GM11168 (cell line): ENCODE results near the gene SEC14L1.

Experiments used
- in situ Hi-C: fragments of 300-500 bp; cut with MboI; formaldehyde crosslinking; loops from one replicate; pipeline ENCODE4 v1.12.0; 2022; ENCODE audit warnings: low sequenced_read_pairs; ENCODE audit not compliant: unreplicated experiment

Gene SEC14L1

DNA sequence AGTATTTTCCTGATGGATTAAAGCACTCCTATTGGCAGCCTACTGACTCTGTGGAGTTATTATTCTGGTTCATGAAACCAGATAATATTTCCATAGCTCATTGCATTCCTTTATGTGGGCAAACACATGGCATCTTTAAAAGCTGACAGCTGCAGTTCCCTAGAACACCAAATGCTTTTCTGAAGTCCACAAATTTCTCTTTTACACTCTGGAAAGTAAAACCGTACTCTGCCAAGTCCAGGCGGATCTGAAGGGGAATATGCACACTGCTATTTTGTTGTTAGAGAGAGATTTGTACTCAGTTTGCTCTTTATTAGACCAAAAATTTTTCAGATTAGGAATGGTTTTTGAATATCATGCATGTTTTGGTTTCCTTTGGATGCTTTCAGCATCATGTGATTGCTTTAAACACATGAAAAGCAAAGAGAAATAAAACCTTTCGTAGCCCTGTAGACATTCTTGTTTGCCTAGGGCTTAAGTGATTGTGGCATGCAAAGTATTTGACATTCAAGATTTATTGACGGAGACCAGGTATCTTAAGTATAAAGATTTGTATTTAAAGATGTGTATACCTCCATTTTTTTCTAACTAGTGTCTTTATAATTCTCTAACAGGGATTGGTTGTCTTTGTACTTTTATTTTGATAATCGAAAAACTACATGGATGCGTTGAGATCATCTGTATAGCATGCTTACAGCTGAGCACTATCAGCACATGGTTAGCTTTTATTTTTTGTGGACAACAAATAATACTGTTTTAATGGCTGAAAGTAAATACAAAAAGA lies 19.5 kb downstream of the SEC14L1 start:
- in situ Hi-C loops = no loop called here

DNA sequence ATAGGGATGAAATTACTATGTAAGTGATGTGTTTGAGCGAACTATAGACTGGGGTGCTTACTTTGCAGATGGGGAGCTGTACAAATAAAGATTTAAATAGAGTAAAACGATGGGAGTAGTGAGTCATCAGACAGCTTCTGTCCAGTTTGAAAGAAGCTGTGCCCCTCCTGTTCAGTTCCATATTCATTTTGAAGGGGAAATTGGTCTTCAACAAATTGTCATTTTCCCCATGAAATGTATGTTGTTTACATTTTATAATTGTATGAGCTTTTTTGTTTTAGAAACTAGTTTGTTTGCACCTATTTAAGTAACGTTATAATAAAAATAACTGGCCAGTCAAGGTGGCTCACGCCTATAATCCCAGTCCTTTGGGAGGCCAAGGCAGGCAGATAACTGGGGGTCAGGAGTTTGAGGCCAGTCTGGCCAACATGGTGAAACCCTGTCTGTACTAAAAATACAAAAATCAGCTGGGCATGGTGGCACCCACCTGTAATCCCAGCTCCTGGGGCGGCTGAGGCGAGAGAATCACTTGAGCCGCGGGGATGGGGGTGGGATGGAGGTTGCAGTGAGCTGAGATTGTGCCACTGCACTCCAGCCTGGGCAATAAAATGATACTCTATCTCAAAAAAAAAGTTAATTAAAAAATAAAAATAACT lies 20.2 kb downstream of the SEC14L1 start:
- in situ Hi-C loops = no loop called here

DNA sequence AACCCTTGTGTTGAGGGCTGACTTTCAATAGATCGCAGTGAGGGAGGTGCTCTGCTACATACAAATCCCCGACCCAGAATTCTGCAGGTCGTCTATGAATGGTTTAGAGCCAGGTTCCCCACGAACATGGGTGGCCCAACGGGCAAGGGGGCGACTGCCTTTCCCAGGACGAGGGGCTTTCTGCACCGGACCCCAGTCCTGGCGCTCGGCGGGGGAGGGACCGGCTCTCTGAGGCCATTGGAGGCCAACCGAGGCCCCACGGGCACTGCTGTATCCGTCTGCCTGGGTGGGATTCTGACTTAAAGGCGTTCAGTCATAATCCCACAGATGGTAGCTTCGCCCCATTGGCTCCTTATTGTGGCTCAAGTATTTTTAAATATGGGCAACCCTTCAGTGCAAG lies 21.2 kb downstream of the SEC14L1 start:
- in situ Hi-C loops = no loop called here

DNA sequence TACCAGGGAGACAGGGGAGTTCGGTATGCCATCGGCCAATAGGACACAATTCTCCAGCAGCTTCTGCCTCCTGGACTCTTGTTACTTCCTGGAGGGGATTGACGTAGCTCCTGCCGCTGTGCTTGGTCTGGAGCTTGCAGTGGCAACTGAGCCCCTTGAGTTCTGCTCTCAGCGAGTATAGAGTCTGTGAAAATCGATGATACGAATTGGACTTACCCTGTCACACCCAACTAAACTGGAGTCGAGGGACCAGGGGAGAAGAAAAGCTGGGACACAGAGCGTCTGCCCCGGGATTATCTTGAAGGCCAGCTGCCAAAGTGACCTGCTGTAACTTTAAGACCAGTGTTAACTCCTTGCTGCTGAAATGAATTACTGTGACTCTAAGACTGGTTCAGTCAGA lies 22.2 kb downstream of the SEC14L1 start:
- in situ Hi-C loops = no loop called here

DNA sequence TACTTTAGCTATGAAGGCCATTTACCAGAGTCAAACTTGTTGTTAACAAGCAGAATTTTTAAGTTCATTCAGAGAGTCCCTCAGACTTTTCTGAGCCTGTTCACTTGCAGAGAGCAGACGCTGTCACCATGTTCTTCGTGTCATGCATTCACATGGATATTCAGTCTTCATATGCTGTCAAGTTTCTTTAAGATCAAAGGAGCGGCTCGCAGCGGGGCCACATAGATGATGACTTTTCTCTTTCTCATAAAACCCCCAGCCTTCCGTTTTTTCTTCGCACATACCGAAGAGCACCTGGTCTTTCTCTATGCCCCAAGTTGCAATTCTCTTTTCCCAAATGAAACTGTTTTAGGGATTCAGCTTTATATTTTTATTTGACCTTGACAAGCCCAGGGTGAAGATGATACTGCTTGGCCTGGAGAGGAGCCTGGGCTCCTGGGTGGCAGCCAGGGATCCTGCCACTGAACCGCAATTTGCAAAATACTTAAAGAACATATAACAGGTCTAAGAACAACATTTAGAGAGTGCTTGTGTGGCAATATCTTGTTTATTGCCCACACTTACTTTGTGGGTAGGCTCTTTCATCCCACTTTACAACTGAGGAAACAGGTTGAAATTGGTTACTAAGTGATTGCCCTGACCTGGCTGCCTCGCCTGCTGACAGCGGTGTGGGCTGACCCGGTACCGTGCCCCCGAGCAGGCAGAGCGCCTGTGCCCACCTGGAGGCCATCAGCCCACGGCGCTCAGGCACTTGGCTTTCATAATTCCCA lies 22.9 kb downstream of the SEC14L1 start:
- in situ Hi-C loops = no loop called here

DNA sequence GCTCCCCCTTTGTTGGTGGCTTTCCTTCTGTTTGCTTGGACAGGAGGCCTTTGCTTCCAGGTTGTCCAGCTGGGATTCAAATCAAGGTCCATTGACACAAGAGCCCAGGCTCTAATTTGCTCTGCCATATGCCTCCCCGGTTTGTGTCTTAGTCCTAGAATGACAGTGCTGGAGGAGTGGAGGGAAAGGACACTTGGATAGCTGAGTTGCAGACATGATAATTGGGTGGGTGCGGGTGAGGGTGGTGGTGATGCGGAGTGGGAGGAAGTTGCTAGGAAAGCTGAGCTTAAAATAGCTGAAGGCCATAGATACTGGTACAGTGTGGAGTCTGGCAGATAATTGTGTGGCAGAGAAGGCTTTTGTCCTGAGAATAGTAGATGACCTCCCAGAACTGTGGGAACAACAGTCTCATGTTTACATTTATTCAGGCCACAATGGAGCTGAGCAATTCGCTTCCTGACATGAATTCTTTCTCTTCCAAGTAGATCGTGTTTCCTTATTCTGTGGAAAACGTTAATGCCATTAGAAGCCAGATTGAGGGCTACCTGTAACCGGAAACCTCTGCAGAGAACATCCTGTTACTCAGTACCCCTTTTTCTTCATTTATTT lies 23.8 kb downstream of the SEC14L1 start:
- in situ Hi-C loops = no loop called here

DNA sequence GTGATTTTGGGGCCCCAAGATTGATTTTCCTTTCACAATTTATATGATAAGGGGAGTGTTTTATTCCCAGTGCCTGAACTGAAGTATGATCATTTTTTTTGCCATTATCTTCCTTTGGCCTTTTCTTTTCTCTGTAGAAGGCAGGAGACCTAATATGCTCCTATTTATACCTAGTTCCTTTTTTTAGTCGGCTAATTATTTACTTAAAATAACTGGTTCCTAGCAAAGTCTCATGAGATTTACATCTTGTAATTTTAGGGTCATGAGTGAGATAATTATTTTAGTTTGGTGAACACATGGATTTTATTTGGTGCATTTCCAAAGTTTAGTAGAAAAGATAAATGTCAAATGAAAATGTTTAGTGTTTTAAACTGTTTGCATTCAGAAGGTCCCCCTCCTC lies 24.8 kb downstream of the SEC14L1 start:
- in situ Hi-C loops = no loop called here

DNA sequence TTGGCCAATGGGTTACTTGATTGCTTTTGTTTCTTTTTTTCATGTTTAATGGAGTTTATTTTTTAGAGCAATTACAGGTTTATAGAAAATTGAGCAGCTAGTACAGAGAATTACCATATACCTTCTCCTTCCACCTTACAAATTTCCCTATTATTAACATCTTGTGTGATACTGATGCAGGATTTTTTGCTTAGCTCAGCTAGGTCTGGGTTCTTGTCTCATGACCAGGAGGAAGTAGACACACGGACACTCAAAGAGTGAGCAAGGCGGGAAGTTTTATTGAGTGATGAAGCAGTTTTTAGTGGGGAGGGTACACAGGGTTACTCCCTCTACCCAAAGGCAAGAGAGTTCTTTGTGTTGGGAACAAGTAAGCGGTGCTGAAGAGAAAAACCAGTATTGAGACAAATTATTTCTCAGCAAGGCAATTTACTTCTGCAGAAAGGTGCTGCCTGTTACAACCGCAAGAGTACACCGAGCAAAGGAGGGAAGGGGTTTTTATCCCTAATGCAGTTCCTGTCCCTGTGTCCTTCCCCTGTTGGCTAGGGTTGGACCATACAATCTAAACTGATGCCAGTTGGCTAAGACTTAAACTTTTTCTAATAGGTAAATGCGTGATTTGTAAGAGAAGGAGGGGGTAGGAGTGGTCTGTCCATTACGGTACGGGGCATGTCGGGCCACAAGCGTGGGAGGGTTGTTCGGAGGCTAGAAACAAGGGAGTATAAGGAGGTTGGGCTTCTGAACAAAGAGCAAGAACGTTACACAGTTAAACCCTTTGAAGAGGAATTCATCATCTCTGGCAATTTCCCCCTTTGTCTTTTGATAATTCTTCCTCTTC lies 26.9 kb downstream of the SEC14L1 start:
- in situ Hi-C loops = no loop called here

DNA sequence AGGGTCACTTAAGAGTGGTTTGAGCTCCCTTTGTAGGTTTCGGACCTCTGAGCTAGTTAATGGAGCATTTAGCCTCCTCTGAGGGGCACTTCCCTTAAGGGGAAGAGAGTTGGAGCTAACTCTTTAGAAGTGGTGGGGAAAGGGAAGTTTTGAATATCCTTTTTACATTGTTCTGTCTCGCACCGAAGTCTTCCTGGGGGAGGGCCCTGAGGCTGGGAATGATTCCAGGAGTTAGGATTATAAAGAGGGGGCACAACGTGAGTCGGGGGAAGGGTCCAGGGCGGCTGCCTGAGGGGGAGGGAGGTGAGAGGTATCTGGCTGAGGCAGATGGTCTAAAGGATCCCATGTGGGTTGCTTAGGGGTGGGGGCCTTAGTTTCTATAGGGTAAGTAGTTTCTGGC lies 32.3 kb downstream of the SEC14L1 start:
- in situ Hi-C loops = no loop called here

DNA sequence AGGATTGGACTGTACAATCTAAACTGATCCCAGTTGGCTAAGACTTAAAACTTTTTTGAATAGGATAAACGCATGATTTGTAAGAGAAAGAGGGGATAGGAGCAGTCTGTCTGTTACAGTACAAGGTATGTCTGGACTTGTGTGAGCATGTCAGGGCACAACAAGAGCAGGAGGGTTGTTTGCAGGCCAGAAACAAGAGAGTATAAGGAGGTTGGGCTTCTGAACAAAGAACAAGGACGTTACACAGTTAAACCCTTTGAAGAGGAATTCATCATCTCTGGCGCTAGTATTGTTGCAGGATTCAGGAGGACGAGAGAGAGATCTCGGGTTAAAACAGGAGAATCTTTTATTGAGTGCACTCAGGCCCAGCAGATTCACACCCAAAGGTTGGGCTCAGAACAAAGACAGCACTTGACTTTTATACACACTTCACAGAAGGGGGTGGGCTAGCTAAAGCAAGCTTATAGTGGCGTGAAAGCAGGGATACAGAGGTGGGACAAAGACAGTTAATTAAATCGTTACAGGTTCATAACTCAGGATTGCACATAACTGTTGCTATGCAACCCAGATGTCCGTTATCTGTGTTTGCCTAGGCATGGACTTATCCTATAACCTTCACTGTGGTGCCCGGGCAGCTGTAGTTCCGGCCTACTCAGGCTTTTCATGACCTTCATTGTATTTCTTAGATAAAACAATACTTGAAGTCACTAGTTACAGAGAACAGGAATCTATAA lies 34.3 kb downstream of the SEC14L1 start:
- in situ Hi-C loops = no loop called here

DNA sequence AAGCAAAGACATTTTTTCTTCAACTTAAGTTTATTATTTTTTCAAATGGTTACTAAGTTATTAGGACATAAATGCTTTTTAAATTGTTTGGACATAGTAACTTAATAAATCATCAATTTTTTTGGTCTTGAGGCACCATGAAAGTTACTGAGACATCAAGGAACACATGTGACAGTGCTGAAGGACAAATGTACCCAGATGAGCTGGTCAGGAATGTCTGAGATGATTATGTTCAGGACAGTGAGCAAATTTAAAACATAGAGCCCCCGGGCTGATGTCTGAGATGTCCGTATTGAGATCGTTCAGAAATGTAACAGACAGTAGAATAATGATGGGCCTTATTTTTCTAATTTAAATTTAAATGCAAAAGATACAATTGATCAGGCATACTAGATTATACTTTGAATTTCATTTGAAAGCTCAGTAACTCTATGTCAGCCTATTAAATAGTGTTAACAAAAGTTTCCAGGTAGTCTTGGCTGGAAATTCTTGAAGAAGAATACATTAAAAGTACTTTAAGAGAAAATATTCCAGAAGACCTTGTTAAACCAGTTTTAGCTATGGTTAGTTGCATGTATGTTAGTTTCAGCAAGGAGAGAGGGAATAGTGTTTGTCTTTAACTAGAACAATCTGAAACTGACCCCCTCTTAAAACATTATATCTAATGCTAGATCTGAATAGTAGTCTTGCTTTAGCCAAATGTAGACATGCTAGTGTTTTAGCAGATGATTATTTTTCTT lies 36.4 kb downstream of the SEC14L1 start:
- in situ Hi-C loops = no loop called here

DNA sequence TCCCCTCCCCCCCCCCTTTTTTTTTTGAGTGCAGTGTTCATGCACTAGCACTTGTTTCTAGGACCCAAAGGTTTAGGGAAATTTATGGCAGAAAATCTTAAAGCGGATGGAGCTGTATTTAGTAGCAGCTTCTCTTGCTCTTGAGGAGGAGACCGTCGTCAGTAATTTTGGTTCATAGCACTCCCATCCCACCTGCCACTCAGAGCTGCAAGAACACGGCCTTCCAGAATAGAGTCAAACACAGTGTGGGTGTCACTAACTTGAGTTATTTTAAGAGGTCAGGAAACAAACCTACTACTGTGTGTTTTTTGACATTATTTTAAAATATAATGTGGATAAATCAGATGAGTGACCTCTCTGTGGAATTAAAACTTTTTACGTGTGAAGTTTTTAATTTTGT lies 37.3 kb downstream of the SEC14L1 start:
- in situ Hi-C loops = no loop called here

DNA sequence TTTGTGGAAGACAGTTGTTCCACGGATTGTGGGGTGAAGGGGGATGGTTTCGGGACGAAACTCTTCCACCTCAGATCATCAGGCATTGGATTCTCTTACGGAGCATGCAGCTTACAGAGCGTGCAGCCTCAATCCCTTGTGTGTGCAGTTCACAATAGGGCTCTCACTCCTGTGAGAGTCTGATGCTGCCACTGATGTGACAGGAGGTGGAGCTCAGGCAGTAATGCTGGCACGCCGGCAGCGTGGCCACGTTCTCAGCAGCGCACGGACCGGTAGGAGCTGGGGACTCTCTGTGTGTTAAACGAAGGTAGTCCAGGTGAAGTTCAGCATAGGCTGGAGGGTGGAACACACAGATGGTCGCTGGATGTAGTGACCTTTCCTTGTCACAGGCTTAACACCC lies 37.8 kb downstream of the SEC14L1 start:
- in situ Hi-C loops = no loop called here

DNA sequence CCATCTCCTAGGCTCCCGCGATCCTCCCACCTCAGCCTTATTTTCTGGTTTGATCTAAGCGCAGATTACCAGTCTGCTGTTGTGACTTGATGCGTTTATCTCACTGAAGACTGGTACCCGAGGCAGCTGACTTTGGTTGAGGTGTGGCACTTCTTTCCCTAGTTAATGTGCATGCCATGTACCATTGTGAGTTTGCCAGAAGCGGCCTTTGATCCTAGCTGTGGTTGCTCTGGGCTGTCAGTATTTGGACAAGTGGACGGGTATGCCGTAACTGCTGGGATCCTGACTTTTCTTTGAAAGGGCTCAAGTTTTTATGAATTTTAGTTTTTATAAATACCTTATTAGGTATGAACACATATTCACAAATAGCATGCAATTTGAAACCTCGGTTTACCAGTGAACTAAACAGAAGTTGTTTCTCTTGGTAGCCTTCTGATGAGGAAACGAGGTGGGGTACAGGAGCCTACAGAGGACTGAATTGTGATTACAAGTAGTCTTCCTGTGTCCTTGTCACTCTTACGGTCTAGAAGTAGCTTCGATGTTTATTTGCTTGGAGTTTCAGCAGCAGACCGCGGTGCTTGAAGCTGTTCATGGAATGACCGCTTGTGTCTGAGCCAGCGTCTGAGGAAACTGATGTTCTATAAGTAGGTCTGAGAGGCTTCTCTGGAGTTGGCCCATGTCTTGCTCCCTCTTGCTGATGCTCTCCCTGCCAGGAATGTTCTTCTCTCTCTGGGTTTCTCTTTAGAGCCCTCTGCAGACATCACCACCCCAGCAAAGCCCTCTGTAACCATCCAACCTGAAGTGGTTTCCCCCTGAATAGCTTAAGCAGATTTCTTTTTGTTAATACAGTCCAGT lies 40.0 kb downstream of the SEC14L1 start:
- in situ Hi-C loops = no loop called here

DNA sequence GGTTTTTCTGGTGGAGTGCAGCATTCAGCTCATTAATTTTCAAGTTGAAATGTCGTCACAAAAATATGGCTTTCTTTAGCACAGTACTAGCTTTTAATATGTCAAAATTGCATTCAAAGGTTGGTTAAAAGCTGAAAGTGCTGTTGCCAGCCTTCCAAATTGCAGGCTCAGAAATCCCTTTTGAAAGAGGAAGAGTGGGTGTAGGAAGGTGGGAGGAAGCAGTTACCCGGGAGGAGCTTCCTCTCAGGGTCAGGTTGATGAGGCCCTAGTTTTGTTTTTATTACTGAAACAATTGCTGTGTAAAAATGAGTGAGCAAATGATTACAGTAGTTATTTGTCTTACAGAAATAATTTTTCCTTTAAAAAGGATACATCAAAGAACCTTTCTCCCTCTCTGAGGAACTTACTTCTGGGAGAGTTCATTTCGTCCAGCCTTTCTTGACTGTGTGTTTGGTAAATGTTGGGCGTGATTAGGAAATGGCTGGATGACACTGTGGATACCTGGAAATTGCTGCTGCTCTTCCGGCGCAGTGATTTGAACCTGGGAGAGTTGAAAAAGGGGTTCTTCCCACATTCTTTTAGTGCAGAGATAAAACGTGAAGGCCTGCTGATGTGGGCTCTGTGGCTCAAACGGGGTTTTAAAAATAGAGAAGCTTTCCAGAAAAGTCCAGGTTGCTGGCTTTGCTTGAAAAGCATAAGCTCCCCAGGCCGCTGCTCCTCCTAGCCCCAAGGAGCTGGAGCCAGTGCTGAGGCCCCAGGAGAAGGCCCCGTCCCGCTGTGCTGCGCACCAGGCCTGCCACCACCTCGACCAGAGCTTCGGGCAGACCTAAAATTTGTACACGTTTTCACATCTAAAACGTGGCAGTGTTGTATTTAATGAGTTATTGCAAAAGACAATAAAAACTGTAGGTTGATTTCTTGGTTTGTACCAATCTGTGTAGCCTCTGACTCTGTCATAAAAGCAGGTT lies 41.7 kb downstream of the SEC14L1 start:
- in situ Hi-C loops = no loop called here

DNA sequence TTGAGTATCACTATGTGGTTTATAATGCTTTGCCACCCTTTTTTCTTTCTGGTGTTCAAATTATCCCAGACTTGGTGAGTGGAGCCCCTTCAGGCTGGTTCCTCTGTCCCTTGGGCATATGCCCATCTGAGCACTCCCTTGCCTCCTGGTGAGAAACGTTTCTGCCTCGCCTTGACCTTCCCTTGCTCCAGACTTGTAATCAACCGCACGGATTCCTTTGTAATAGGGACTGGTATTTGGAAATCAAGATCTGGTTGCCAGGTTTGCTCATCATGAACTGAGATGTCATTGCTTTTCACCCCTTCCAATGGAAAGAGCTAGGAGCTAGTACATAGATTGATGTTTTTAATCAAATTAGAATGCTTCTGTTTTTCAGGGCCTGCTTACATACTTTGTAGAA lies 43.7 kb downstream of the SEC14L1 start:
- in situ Hi-C loops = no loop called here

DNA sequence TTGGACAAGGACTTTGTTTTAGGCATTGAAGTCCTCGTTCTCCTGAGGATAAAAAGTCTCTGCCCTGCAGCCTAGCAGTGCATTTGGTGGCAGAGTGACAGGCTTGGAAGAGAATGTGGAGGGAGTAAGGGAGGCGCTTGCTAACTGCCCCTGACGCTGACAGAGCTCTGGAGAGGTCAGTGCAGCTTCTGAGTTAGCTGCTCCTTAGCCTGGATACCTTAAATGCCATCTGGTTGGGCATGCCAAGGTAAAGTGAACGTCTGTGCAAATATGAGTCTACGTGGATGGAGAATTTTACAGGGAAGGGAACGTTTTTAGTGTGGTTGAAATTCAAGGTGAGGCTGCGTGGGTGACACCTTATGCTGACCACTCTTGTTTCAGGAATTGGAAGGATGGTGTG lies 44.4 kb downstream of the SEC14L1 start:
- in situ Hi-C loops = no loop called here
